CMK (cell line): ENCODE measurements around the gene IQGAP2.
"Not testable (repeated sequence)": the region's sequence is repeated elsewhere in the genome, so short reads cannot be mapped to it uniquely, and the experiment has no call there.

ENCODE experiments used
- DNase-seq: peaks from one replicate; pipeline ENCODE4 v3.0.0-alpha.2; 2010; ENCODE audit warnings: low read depth

Gene IQGAP2

DNA sequence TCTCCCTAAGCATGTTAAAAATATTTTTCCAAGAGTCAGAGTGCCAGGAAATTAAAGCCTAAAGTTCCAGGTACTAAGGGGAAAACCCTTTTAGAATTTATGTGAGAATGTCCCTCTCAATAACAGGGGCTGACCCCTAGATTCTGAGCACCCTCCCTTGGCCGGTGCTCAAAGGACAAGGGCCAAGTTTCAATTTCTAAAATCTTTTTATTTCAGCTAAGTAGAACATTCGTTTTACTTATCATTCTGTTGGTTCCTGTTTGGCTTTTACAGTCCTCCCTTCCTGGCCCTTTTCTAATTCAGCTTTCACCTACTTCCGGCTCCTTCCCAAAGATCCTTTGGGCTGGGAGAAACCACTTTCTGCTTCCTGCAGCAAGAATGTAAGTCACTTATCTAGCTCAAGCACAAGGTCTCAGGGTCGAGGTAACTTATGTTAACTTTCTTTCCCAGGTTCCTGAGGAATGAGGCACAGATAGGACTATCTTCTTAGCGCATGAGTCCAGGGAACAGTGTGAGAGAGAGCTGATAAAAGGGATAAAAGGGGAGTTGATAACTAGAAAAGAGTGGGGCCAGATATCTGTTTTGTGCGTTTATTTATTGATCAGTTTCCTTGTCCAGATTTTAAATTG, 254.7 kb downstream of the IQGAP2 start:
- DNase-seq, result peak; percentile 93

DNA sequence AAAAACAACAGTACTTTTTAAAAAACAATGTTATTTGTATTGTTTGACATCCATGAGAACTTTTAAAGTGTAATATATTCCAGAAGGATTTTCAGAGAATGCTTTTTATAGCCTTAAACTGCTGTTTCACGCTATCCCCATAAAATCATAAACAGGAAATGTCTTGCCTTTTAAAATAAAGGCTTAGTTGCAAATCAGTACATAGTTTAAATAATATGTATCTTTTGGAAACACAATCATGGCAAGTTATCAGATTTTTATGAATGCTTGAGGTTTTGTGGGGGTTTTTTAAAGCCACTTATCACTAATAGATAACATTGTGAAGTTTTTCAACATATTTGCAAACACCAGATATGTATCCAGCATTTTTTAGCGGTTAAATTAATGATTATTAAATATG, 257.3 kb downstream of the IQGAP2 start:
- no peak for DNase-seq

DNA sequence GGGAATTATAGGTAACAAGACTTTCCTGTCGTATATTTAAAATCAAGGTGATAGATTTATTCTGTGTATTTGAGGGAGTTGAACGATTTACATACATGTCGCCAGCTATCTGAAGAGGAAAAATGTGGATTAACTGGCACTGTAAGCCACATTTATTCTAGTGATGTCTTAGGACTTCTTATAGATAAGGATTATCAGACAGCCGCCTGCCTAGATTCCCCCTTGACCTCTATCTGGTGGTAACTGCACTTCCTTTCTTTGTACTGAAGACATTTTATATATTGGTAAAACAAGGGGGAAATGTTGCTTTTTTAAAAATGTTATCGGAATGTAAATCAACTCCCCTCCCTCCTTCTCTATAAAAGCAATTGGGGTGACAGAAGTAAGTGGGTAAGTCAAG, 259.4 kb downstream of the IQGAP2 start:
- DNase-seq, result no peak

DNA sequence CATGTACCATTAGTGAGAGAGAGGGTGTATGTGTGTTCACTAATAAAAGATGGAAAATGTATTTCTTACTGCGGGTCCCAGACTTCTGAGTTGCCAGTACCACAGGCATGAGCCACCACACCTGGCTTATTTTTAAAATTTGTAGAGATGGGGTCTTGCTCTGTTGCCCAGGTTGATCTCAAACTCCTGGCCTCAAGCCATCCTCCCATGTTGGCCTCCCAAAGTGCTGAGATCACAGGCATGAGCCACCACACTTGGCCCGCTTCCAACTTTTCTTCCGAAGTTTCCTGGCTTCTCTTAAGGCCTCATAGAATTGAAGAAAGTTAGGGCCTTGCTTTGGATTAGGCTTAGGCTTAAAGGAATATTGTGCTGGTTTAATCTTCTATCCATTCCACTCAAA, 260.5 kb downstream of the IQGAP2 start:
- no peak for DNase-seq

DNA sequence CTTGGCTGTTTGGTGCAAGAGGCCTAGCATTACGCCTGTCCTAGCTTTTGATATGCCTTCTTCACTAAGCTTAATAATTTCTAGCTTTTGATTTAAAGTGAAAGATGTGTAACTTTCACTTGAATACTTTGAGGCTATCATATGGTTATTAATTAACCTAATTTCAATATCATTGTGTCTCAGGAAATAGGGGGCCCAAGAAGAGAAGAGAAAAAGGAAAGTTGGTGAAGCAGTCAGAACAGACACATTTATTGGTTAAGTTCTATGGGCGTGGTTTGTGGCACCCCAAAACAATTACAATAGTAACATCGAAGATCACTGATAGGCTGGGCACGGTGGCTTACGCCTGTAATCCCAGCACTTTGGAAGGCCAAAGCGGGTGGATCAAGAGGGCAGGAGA, 261.0 kb downstream of the IQGAP2 start:
- DNase-seq, result no peak

DNA sequence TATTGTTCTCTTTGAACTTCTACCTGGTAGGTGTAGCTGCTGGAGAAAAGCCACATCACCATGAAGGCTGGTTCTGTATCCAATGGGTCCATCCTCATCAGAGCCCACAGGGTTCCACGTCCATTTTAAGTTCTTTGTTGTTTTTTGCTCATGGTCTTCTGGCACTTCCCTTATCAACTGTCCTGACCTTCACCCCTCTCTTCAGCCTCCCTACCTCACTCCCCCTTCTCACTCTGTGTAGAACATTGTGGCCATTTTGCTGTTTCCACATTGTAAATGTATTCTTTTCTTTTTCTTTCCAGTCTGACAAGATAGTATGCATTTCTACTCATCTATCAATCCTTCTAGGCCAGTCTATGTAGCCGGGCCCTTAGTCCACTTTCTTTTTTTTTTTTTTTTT, 264.4 kb downstream of the IQGAP2 start:
- DNase-seq, result no peak

DNA sequence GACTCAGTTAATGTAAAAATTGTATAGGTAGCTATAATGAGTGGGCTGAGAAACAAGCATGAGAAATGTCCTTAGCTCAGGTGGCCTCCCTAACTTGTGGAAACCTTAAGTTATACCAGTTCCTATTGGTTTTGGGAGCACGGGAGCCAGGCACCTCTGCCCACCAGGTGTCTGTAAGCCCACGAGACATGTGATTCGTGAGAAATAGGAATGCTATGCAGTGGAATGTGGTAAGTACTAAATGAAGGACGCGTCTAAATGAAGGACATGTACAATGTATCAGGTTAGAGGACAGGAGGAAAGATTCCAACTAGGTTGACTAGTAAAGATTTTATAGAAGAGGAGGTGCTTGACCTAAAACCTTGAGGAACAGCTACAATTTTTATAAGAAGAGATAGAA, 266.2 kb downstream of the IQGAP2 start:
- no peak for DNase-seq

DNA sequence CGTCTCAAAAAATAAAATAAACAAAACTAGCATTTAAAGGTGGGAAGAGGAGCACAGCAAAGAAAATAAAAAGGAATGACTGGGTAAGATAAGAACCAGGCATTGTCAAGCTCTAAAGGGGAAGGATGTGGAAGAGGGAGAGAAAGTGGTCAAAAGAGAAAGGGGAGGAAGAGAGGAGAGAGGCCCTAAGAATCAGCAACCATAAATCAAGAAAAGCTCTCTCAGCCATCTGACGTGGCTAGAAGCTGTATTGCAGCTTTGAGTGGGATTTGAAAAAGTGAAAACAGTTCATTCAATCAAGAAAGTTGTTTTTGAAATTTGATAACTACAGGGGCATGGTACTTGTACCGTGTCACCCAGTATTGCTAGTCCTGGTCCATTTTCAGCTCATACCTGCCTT, 267.4 kb downstream of the IQGAP2 start:
- DNase-seq, result no peak

DNA sequence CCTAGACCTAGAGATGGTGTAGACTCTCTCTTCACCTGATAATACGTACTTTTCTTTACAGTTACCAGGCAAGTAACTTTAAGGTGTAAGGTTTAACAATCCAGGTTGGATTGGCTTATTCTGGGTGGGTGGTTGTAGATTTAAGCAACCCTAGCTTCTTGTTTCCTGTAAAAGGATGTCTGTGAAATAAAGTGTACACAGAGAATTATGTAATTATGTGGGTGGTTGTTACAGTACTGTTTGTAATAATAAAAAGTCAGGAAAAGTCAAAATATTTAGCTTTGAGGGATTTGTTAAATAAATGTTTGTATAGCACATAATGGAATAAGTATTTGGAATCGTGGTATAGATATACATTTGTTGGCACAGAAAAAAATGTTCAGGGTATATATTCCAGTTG, 269.2 kb downstream of the IQGAP2 start:
- DNase-seq, result no peak

DNA sequence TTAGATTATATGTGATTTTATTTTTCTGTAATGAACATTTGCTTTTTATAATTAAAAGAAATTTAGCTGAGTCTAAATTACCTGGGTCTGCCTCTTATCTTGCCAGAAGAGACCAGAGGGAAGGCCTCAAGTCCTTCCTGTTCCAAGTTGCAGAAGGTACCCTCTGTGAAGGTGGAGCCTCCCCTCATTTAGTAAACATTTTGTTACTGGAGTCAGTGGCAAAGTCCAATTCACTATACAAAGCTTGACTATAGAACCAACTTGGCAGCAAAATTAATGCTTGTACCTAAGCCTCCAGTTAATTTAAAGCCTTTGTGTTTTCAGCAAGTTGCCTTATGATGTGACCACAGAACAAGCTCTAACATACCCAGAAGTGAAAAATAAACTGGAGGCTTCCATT, 270.0 kb downstream of the IQGAP2 start:
- DNase-seq, result no peak

DNA sequence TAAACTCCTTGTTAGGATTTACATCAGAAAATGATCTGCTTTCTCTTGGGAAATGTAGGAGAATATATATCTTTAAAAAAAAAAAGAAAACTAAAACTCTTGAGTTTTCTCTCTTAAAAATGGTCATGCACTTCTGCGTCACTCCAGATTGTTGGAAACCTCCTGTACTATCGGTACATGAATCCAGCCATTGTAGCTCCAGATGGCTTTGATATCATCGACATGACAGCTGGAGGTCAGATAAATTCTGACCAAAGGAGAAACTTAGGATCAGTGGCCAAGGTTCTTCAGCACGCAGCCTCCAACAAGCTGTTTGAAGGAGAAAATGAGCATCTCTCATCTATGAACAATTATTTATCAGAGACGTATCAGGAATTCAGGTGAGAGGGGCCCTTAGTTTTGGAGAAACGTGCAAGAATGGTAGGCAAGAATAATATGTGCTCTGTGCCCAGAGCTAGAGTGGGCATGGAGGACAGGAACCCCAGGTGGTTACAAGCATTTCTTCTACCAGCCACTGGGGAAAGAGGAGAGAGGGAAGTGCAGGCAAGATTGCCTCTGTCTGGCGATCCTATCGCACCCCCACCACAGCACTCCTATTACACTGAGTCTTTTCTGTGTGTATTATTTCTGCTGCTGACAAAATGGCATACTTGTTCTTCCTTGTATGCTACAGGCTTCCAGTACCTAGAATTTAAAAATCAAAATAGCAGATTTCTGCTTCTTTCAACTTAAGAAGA, 271.4 kb downstream of the IQGAP2 start:
- no peak for DNase-seq

DNA sequence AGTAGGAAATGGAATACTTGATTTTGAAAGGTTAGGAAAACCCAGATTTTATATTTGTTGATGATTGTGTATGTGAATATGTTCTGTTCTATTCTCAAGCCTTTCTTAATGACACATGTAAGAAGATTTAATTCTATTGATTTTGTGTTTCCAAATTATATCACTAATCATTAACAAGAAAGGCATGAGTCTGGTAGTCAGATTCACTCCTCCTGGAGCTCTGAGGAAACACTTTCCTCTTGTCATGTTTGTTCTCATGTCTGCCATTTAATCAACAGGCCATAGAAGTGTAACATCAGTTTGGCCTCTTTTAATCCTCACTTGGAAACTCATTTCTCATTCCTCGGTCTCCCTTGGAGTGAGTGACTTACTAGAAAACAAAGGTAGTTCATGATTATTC, 272.3 kb downstream of the IQGAP2 start:
- no peak for DNase-seq

DNA sequence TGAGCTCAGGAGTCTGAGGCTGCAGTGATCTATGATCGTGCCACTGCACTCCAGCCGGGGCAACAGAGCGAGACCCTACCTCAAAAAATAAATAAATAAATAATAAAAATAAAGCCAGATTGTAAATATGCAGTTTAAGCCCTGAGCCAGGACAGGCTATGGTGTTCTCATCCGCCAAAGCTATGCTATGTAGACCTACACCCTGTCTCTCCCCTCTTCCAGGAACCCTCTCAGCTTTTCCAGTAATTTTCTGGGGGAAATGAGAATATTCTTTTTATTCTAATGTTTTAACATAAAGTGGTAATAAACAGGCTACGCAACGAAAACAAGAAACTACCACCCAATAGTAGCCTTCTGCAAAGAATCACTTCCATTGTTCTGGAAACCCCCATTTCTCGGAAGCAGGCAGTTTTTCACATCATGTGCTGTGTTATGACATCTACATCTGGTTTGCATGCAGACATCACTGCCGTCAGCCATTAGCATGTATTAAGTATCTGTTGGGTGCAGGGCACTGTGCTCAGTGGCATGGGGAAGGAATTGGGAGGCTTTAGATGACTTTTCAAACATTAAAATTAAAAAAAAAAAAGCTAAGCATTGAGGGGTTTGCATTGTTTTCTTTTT, 274.9 kb downstream of the IQGAP2 start:
- DNase-seq, result no peak

DNA sequence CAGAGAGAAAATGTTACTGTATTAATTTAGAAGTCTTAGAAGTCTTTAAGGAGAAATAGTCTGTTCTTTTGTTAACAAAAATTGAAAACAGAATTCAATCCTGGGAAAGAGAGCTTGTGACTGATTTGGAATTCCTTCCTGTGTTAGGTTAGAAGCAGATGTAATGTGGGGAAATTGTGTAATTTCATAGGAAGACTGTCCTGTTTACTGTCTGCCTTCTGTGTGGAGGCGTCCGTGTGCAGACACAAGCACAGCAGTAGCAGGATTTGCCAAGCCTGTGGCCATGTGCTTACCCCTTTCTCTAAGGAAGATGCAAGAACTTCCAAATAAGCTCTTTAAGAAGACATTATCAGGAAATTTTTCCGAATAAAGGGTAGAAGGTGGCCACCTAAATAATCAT, 276.1 kb downstream of the IQGAP2 start:
- DNase-seq, result no peak

DNA sequence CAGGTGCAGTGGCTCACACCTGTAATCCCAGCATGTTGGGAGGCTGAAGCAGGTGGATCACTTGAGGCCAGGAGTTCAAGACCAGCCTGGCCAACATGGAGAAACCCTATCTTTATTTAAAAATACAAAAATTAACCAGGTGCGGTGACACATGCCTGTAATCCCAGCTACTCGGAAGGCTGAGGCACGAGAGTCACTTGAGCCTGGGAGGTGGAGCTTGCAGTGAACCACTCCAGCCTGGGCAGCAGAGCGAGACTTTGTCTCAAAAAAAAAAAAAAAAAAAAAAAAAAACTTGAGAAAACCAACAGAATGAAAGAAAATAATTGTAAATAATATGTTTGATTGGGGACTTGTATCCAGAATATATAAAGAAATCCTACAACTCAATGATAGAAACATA, 277.7 kb downstream of the IQGAP2 start:
- DNase-seq, result not testable (repeated sequence)

DNA sequence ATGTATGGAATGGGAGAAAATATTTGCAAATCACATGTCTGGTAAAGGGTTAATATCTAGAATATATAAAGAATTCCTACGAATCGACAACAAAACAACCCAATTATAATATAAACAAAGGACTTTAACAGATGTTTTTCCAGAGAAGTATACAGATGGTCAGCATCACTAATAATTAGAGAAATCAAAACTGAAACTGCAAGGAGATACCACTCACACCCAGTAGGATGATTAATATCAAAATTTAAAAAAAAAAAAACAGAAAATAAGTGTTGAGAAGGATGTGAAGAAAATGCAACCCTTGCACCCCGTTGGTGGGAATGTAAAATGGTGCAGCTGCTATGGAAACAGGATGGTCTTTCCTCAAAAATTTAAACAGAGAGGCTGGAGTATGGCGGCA, 278.2 kb downstream of the IQGAP2 start:
- no peak for DNase-seq

DNA sequence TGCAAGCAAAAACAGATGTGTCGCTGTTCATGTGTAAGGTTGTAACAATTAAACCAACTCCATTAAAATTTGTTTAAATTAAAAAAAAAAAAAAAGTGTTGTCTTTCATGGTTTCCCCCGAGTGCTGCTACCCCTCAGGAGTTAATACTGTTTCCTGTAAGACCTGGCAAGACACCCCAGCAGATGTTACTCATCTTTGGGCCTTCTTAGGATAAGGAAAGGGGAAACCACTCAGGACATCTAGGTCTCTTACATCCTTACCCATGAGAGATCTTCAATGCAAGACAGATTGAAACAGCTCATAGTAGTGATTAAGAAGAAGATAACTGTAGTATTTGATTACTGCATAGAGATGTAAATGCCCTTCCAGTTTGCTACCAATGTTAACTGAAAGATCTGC, 279.3 kb downstream of the IQGAP2 start:
- DNase-seq, result no peak

DNA sequence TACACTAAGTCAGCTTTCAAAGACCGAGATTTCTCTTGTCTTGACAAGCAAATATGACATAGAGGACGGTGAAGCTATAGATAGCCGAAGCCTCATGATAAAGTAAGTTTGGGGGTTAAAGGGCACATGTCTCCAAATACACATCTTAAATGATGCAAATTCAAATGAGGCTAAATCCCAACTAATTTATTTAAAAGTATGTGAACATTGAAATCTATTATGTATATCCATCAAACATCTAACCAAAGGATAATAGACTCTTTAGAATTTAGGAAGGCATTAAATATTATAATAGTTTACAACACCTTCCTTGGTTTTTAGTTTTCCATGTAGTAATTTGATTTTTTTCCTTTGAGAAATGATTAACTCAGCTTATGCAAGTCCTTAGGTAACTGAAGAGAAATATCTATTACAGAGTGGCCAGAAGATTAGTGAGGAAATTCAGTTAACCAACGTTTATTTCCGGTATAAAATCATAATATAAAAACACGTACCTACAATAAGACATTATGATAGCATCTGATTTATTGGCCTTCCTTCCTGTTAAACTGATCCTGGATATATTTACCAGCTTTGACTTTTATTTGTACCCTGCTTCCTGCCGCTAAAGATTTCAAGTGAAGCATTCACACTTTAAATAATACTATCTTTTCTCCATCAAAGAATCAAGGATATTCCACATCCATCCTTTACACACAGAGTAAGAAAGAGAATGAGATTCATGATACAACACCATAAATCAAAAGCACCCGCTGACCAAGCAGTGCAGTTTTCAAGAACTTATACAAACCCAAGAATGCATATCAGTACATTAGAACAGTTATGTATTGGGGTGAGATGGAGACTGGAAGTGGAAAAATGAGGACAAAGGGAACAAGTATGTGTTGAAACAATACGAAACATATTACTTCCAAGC, 281.0 kb downstream of the IQGAP2 start:
- DNase-seq, result no peak

DNA sequence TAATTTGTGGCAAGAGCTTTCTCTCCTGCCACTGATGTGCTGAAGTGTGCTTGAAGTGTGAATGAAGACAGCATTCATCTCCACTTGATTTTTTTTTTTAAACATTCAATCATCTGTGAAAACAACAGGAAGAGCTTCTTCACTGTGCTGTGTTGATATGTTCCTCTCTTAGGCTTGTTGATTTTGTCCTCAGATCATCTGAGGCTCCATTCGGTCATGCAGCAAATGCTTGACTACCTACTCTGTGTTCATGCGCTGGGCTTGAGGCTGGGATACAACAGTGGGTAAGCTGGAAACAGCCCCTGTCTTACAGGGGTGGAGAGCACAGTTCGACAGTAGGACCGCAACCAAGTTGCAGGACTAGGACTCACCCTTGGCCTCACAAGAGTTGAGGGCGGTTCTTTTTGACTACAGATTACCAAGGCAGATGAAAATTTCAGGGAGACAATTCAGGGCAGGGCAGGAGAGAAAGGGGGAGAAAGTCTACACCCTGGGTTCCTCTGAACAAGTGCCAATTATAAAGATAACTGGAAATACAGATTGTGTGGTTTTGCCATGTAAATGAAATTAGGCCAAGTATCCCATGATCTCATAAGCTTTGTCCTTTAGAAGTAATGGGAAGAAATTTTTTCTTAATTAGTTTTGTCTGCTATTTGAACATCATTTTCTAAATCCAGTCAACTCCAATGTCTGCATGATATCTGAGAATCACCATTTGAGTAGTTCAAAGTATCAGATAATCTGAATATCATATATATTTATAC, 281.9 kb downstream of the IQGAP2 start:
- no peak for DNase-seq

DNA sequence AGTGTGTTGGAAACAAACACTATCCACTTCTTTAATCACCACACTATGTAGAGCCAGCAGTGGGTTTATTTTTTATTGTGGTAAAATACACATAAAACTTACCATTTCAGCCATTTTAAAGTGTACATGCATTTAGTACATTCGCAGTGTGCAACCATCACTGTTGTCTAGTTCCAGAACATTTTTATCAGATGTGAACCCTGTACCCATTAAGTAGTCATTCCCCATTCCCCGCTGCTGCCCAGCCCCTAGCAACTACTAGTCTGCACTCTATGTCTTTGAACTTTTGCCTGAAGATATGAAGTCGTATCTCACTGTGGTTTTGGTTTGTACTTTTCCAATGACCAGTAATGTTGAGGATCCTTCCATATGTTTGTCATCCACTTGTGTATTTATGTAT, 282.6 kb downstream of the IQGAP2 start:
- DNase-seq, result no peak

DNA sequence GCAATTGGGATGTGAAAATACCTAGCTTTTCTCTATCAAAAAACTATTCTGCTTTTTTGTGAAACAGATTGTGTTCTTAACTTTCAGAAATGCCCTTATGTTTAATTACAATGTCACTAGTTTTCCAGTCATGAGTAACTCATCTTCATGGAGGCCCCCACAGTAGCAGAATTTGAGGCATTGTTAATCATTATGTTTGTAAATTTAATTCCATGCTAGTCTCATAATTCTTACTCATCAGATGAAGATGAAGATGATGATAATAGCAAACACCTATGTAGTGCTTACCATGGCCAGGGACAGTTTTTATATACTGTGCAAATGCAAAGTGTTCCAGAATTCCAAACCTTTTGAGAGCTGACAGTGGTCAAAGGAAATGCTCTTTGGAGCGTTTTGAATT, 285.1 kb downstream of the IQGAP2 start:
- DNase-seq, result no peak

DNA sequence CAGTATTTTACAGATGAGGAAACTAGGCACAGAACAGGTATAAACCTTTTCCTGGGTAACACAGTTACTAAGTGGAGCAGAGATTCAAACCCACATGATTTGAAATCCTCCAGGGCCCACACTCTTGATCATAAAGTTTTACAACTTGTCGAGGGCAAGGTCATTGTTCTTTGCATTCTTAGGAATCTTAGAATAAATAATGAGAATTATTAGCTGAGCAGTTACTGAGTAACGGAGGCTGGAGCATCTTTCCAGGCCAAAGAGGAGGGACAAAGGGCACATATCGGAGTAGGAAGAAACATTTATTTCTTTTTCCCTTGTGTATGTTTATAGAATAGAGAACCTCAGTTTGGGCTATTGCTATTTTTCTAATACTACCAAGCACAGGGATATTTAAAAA, 285.8 kb downstream of the IQGAP2 start:
- no peak for DNase-seq
